H9 (cell line): ENCODE results near the gene C1QTNF1. TPM values are rescaled to one million over a fixed set of nuclear protein-coding genes. Genes with fewer than 3 reads are reported as not detected.

Source experiments
- DNase-seq: peaks from one replicate; pipeline ENCODE4 v3.0.0-alpha.2; 2017
- H2AFZ ChIP-seq: one replicate; pipeline ENCODE4 v1.6.1; 2013; ENCODE audit warnings: mild to moderate bottlenecking, low read length, control low read depth, moderate library complexity
- H2AK5ac ChIP-seq: 2 replicates; pipeline ENCODE4 v1.6.1; 2013; ENCODE audit warnings: low read length, control low read depth, mixed read lengths; ENCODE audit not compliant: insufficient read length
- H2BK120ac ChIP-seq: one replicate; pipeline ENCODE4 v1.6.1; 2013; ENCODE audit warnings: low read depth, mild to moderate bottlenecking, low read length, control low read depth, inconsistent platforms; ENCODE audit not compliant: poor library complexity, severe bottlenecking
- H2BK12ac ChIP-seq: 2 replicates; pipeline ENCODE4 v1.6.1; 2013; ENCODE audit warnings: low read length, control low read depth, mixed read lengths, low read depth; ENCODE audit not compliant: insufficient read length
- H2BK15ac ChIP-seq: 2 replicates; pipeline ENCODE4 v1.6.1; 2013; ENCODE audit warnings: low read depth, low read length, control low read depth
- H2BK20ac ChIP-seq: one replicate; pipeline ENCODE4 v1.6.1; 2013; ENCODE audit warnings: low read depth, mild to moderate bottlenecking, low read length, control low read depth, inconsistent platforms; ENCODE audit not compliant: poor library complexity, severe bottlenecking
- H2BK5ac ChIP-seq: 2 replicates; pipeline ENCODE4 v1.6.1; 2013; ENCODE audit warnings: low read length, control low read depth, mixed read lengths; ENCODE audit not compliant: insufficient read length
- H3K14ac ChIP-seq: 2 replicates; pipeline ENCODE4 v1.6.1; 2013; ENCODE audit warnings: low read length, control low read depth; ENCODE audit not compliant: insufficient read depth
- H3K18ac ChIP-seq: 2 replicates; pipeline ENCODE4 v1.6.1; 2013; ENCODE audit warnings: low read depth, mild to moderate bottlenecking, mixed read lengths, low read length, control low read depth; ENCODE audit not compliant: insufficient read length
- H3K23ac ChIP-seq: 2 replicates; pipeline ENCODE4 v1.6.1; 2013; ENCODE audit warnings: low read length, control low read depth, mixed read lengths, low read depth; ENCODE audit not compliant: insufficient read length
- H3K23me2 ChIP-seq: 2 replicates; pipeline ENCODE4 v1.6.1; 2013; ENCODE audit warnings: low read depth, mild to moderate bottlenecking, mixed read lengths, low read length, control low read depth; ENCODE audit not compliant: insufficient read length, poor library complexity, severe bottlenecking
- H3K27ac ChIP-seq: 2 replicates; pipeline ENCODE4 v1.5.1; 2013; ENCODE audit warnings: low read length, control low read depth, mixed read lengths, low read depth; ENCODE audit not compliant: insufficient read length
- H3K27me3 ChIP-seq: 2 replicates; pipeline ENCODE4 v1.6.1; 2013; ENCODE audit warnings: low read length, control low read depth, inconsistent platforms; ENCODE audit not compliant: insufficient read depth
- H3K4ac ChIP-seq: 2 replicates; pipeline ENCODE4 v1.6.1; 2013; ENCODE audit warnings: low read depth, mild to moderate bottlenecking, control low read depth, inconsistent platforms, low read length, moderate library complexity
- H3K4me1 ChIP-seq: 2 replicates; pipeline ENCODE4 v1.6.1; 2013; ENCODE audit warnings: low read length, control low read depth, inconsistent platforms; ENCODE audit not compliant: insufficient read depth
- H3K4me2 ChIP-seq: 2 replicates; pipeline ENCODE4 v1.6.1; 2013; ENCODE audit warnings: low read length, control low read depth, mixed read lengths; ENCODE audit not compliant: insufficient read length, insufficient read depth
- H3K56ac ChIP-seq: 2 replicates; pipeline ENCODE4 v1.6.1; 2013; ENCODE audit warnings: low read depth, mild to moderate bottlenecking, mixed read lengths, low read length, control low read depth; ENCODE audit not compliant: insufficient read length
- H3K79me1 ChIP-seq: 2 replicates; pipeline ENCODE4 v1.6.1; 2013; ENCODE audit warnings: low read depth, mild to moderate bottlenecking, moderate library complexity, low read length, control low read depth, inconsistent platforms; ENCODE audit not compliant: insufficient read depth, poor library complexity, severe bottlenecking
- H3K79me2 ChIP-seq: 2 replicates; pipeline ENCODE4 v1.6.1; 2013; ENCODE audit warnings: low read length, control low read depth, inconsistent platforms; ENCODE audit not compliant: insufficient read depth
- H3K9ac ChIP-seq: 2 replicates; pipeline ENCODE4 v1.6.1; 2013; ENCODE audit warnings: low read length, control low read depth, mixed read lengths; ENCODE audit not compliant: insufficient read length; ENCODE audit errors: extremely low read depth
- H3K9me3 ChIP-seq: one replicate; pipeline ENCODE4 v1.6.1; 2013; ENCODE audit warnings: low read depth, low read length, inconsistent platforms; ENCODE audit not compliant: control insufficient read depth
- H3T11ph ChIP-seq: one replicate; pipeline ENCODE4 v1.6.1; 2013; ENCODE audit warnings: mild to moderate bottlenecking, low read length, control low read depth, inconsistent platforms
- H4K20me1 ChIP-seq: one replicate; pipeline ENCODE4 v1.6.1; 2013; ENCODE audit not compliant: control insufficient read depth, insufficient read length, insufficient read depth
- H4K5ac ChIP-seq: 2 replicates; pipeline ENCODE4 v1.6.1; 2013; ENCODE audit warnings: low read depth, mild to moderate bottlenecking, mixed read lengths, low read length, control low read depth; ENCODE audit not compliant: insufficient read length
- H4K8ac ChIP-seq: replicated peaks from 2 replicates; pipeline ENCODE4 v1.6.1; 2013; ENCODE audit warnings: low read length, control low read depth, mixed read lengths, low read depth; ENCODE audit not compliant: insufficient read length
- H4K91ac ChIP-seq: 2 replicates; pipeline ENCODE4 v1.6.1; 2013; ENCODE audit warnings: low read depth, mild to moderate bottlenecking, moderate library complexity, mixed read lengths, low read length, control low read depth; ENCODE audit not compliant: insufficient read length
- H3K27ac Mint-ChIP-seq, 3 experiments: 2 replicates in 2 of 3; 3 replicates in 1 of 3; pipeline ENCODE4 v1.8.0; 2020 to 2021; ENCODE audit warnings: mixed read lengths in 3 of 3, mild to moderate bottlenecking in 1 of 3, moderate library complexity in 1 of 3
- H3K27me3 Mint-ChIP-seq: 2 replicates; pipeline ENCODE4 v1.8.0; 2021; ENCODE audit warnings: low read depth, mild to moderate bottlenecking, moderate library complexity, mixed read lengths
- H3K36me3 Mint-ChIP-seq, 3 experiments: 2 replicates in 2 of 3; 3 replicates in 1 of 3; pipeline ENCODE4 v1.8.0; 2020 to 2021; ENCODE audit warnings: low read depth in 3 of 3, mixed read lengths in 3 of 3; ENCODE audit not compliant: insufficient read depth in 1 of 3
- H3K4me1 Mint-ChIP-seq, 2 experiments: 2 replicates each; pipeline ENCODE4 v1.8.0; 2020; ENCODE audit warnings: mixed read lengths in 2 of 2
- H3K4me3 Mint-ChIP-seq, 2 experiments: 2 replicates in 1 of 2; 3 replicates in 1 of 2; pipeline ENCODE4 v1.8.0; 2020 to 2021; ENCODE audit warnings: mild to moderate bottlenecking in 2 of 2, mixed read lengths in 2 of 2, moderate library complexity in 1 of 2
- H3K9me3 Mint-ChIP-seq, 2 experiments: 2 replicates in 1 of 2; 3 replicates in 1 of 2; pipeline ENCODE4 v1.8.0; 2020; ENCODE audit warnings: mild to moderate bottlenecking in 2 of 2, mixed read lengths in 2 of 2, moderate library complexity in 1 of 2
- WGBS: extraction: QIAGEN DNeasy Blood & Tissue Kit; methylation state at CpG from one replicate; pipeline ENCODE4 v1.1.7; 2013; ENCODE audit warnings: missing lambda C conversion rate, low lambda C conversion rate, mixed read lengths; ENCODE audit not compliant: insufficient read length; ENCODE audit errors: extremely low coverage; 5-methylcytosine and 5-hydroxymethylcytosine counted together
- total RNA-seq: library from RNA; stranded (reverse); gene quantifications from 2 replicates; pipeline ENCODE4 v1.2.1, GENCODE V29; 2021
- TF ChIP-seq, protein P1 (sequence below): fragments of 200-600 bp; sonication (generic); conservative IDR thresholded peaks from 3 replicates; pipeline ENCODE4 v1.8.0; 2021; ENCODE audit warnings: antibody characterized with exemption, mild to moderate bottlenecking

C1QTNF1 gene
- total RNA-seq, 1 experiment from 2014 or later = 0.96 TPM

DNA sequence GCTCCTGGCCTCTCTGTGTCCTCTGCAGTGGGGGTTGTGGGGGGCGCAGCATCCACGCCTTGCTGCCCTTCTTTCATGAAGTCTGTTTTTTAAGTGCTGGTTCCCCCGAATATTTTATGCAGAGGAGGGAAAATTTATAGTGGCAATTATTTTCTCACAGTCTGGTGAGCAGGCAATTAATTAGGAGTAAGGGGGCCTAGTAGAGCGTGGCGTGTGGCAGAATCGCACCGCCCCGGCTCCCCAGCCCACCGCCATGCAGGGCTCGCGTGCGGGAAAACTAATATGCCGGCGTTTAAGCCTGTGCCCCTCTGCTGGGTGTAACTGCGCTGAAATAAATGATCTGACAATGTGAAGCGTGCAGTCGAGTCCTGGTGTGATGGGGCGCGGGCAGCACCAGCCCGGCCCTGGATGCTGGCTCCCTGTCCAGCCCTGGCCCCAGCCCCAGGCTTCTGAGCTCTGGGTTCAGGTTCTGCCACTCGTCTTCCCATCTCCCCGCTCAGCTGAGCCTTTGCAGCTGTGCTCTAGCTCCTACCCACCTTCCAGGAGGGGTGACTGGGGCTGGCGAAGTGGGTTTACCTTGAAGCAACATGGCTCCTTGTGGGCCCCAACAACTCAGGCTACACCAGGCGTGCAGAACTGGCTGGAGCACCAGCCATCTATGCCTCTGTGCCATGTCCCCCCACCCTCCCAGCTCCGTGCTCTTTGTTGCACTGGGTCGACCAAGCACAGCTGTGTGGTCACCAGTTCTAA is 64.5 kb downstream of the C1QTNF1 start:
- H3K9me3 Mint-ChIP-seq = no peaks in the 10 kb centered on the region
- Histone ChIP-seq H3K27me3 (no peaks in the 10 kb centered on the region), H2BK20ac (no peak overlapping the region), H4K91ac (no peak overlapping the region), H2BK12ac (no peak overlapping the region), H3K14ac (no peak overlapping the region), H3K9ac (no peak overlapping the region), H3K9me3 (no peaks in the 10 kb centered on the region), H3K18ac (no peak overlapping the region), H4K5ac (no peak overlapping the region), H2BK120ac (no peak overlapping the region), H3K4me2 (no peak overlapping the region), H3T11ph (no peak overlapping the region), H3K56ac (no peak overlapping the region), H3K79me2 (no peaks in the 10 kb centered on the region), H4K20me1 (no peaks in the 10 kb centered on the region), H3K23ac (no peak overlapping the region), H2BK15ac (no peak overlapping the region), H2AFZ (no peak overlapping the region), H3K23me2 (no peaks in the 10 kb centered on the region), H2BK5ac (no peak overlapping the region), H3K27ac (no peak overlapping the region), H3K79me1 (no peaks in the 10 kb centered on the region), H3K4me1 (no peaks in the 10 kb centered on the region), H4K8ac (no peak overlapping the region), H2AK5ac (no peak overlapping the region), H3K4ac (no peak overlapping the region)
- no peak overlapping the region; a peak in 1 of 5 replicates for H3K4me3 Mint-ChIP-seq
- no peaks in the 10 kb centered on the region for H3K27me3 Mint-ChIP-seq
- H3K36me3 Mint-ChIP-seq = peaks cover 0 to 9% (median 4%) of the 10 kb centered on the region in 3 experiments; a peak in 5 of 7 replicates
- peaks cover 0 to 3% of the 10 kb centered on the region in 2 experiments; a peak in 2 of 4 replicates for H3K4me1 Mint-ChIP-seq
- WGBS = no CpG with 5 or more reads among the region's 26 CpGs
- no peak for DNase-seq
- H3K27ac Mint-ChIP-seq = no peak overlapping the region
- TF ChIP-seq, protein P1, sequence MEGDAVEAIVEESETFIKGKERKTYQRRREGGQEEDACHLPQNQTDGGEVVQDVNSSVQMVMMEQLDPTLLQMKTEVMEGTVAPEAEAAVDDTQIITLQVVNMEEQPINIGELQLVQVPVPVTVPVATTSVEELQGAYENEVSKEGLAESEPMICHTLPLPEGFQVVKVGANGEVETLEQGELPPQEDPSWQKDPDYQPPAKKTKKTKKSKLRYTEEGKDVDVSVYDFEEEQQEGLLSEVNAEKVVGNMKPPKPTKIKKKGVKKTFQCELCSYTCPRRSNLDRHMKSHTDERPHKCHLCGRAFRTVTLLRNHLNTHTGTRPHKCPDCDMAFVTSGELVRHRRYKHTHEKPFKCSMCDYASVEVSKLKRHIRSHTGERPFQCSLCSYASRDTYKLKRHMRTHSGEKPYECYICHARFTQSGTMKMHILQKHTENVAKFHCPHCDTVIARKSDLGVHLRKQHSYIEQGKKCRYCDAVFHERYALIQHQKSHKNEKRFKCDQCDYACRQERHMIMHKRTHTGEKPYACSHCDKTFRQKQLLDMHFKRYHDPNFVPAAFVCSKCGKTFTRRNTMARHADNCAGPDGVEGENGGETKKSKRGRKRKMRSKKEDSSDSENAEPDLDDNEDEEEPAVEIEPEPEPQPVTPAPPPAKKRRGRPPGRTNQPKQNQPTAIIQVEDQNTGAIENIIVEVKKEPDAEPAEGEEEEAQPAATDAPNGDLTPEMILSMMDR = no peak
